Activated naive CD4-positive, alpha-beta T cell treated with anti-CD3 and anti-CD28 coated beads, Interleukin-2, amount 10 ng/mL, durations not matched to agents 5 hours and 36 hours (primary cell): Measurements from ENCODE around the gene KRTAP4-5. TPM values are rescaled to one million over a fixed set of nuclear protein-coding genes. Genes with fewer than 3 reads are reported as not detected.

Source experiments
- total RNA-seq, 2 experiments: library from RNA; stranded (reverse); gene quantifications; one replicate each; pipeline ENCODE4 v1.2.3, GENCODE V29; 2021

The KRTAP4-5 gene
- total RNA-seq: not detected

DNA sequence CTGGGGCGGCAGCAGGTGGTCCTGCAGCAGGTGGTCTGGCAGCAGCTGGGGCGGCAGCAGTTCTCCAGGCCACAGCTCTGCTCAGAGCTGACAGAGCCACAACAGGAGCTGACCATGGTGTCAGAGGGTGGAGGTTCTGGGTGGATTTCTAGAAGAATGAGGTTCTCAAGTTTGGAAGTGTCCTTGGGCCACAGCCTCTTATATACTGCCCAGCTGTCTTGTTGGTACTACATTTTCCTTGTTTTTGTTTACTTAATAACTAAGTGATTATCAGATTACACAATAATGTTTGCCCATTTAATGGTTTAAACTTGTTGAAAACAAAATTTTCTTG, at the start of gene KRTAP4-5:
Gene KRTAP4-5, minus strand, starts transcription at position 174 of the 334 bp plus-strand sequence. Its CDS starts 58 bp downstream, at position 116.

DNA sequence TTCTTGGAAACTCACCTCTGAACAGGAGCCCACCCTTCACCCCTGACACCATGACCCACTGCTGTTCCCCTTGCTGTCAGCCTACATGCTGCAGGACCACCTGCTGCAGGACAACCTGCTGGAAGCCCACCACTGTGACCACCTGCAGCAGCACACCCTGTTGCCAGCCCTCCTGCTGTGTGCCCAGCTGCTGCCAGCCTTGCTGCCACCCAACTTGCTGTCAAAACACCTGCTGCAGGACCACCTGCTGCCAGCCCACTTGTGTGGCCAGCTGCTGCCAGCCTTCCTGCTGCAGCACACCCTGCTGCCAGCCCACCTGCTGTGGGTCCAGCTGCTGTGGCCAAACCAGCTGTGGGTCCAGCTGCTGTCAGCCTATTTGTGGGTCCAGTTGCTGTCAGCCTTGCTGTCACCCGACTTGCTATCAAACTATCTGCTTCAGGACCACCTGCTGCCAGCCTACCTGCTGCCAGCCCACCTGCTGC, 40.3 kb upstream of the KRTAP4-5 start, which contains the start of gene KRTAP9-1:
Gene KRTAP9-1, plus strand, starts transcription at position 51 of the 482 bp plus-strand sequence. Its CDS starts 0 bp downstream, at position 51.

DNA sequence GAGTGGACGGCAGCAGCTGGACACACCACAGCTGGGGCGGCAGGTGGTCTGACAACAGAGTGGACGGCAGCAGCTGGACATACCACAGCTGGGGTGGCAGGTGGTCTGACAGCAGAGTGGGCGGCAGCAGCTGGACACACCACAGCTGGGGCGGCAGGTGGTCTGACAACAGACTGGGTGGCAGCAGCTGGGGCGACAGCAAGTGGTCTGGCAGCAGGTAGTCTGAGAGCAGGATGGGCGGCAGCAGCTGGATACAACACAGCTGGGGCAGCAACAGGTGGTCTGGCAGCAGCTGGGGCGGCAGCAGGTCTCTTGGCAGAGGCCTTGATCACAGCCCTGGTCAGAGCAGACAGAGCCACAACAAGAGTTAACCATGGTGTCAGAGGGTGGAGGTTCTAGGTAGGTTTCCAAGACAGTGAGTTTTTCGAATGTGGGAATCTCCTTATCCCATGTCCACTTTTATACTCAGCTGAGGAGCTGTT, 34.9 kb upstream of the KRTAP4-5 start, which contains the start of gene KRTAP4-1:
Gene KRTAP4-1, minus strand, starts transcription at position 432 of the 482 bp plus-strand sequence. Its CDS starts 57 bp downstream, at position 375.

DNA sequence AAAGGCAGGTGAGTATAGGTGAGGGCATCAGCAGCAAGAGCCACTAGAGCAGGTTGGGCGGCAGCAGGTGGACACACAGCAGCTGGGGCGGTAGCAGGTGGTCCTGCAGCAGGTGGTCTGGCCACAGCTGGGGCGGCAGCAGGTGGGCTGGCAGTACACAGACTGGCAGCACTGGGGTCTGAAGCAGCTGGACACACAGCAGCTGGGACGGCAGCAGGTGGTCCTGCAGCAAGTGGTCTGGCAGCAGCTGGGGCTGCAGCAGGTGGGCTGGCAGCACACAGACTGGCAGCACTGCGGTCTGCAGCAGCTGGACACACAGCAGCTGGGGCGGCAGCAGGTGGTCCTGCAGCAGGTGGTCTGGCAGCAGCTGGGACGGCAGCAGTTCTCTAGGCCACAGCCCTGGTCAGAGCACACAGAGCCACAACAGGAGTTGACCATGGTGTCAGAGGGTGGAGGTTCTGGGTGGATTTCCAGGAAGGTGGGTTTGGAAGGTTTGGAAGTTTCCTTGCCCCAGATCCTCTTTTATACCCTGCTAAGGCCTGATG, 28.2 kb upstream of the KRTAP4-5 start, which contains the start of gene KRTAP4-2:
Gene KRTAP4-2, minus strand, starts transcription at position 495 of the 545 bp plus-strand sequence. Its CDS starts 57 bp downstream, at position 438.

DNA sequence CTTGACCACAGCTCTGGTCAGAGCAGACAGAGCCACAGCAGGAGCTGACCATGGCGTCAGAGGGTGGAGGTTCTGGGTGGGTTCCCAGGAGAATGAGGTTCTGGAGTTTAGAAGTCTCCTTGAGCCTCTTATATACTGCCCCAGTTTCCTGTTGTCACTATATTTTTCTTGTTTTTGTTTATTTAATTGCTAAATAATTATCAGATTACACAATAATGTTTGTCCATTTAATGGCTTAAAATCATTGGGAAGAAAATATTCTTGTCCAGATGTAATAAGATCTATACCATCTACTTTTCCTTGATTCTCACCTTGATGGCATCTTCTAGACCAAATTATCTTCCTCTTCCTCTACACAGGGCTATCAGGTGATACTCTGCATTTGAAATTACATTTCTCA, 18.5 kb upstream of the KRTAP4-5 start, which contains the start of gene KRTAP4-3:
Gene KRTAP4-3, minus strand, starts transcription at position 101 of the 400 bp plus-strand sequence. Its CDS starts 49 bp downstream, at position 52.

DNA sequence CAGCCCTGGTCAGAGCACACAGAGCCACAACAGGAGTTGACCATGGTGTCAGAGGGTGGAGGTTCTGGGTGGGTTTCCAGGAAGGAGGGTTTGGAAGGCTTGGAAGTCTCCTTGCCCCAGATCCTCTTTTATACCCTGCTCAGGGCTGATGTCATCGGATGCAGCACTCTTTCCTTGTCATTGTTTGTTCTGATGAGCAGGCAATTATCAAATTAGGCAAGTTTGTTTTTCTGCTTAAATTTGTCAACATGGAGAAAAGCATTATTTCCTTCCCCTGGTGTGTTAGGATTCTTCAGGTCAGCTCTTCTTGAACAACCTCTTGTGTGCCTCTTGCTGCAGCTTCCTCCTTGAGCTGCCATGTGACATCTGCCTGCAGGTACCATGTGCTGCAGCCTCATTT, 11.0 kb upstream of the KRTAP4-5 start, which contains the start of gene KRTAP4-4:
Gene KRTAP4-4, minus strand, starts transcription at position 101 of the 400 bp plus-strand sequence. Its CDS starts 57 bp downstream, at position 44.

DNA sequence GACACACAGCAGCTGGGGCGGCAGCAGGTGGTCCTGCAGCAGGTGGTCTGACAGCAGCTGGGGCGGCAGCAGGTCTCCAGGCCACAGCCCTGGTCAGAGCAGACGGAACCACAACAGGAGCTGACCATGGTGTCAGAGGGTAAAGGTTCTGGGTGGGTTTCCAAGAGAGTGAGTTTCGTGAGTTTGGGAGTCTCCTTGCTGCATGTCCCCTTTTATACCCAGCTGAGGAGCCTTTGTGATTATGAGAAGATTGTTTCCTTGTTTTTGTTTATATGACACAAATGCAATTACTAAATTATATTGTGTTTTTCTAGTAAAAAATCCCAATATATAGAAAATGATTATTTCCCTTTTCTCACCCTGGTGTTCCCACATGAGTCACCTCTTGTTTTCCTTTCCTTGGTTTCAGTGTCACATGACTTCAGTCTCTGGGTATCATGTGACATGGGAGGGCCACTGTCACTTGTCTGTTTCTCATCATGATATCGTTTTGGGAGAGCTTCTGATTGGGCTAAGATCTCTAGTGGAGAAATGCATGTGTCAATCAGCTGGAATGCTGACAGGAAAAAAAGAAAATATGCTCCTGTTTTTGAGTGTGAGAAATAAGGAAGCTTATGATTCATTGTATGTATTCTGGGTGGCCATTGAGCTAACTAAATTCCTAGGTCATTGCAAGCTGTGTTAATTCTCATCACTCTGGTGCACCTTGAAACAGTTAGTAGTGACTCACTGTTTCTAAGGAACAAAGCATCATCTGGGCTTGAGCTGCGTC, 9.1 kb downstream of the KRTAP4-5 start, which contains the start of gene KRTAP4-6:
Gene KRTAP4-6, minus strand, starts transcription at position 185 of the 772 bp plus-strand sequence. Its CDS starts 57 bp downstream, at position 128.

DNA sequence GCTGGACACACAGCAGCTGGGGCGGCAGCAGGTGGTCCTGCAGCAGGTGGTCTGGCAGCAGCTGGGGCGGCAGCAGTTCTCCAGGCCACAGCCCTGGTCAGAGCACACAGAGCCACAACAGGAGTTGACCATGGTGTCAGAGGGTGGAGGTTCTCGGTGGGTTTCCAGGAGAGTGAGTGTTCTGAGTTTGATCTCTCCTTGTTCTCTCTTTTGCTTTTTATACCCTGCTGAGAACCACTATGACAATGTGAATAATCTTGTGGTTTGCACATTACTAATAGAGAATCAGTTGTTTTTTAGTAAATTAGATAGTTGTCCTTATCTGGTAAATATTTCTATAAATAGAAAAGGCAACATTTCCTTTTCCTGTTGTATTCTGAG, 25.6 kb downstream of the KRTAP4-5 start, which contains the start of gene KRTAP4-12:
Gene KRTAP4-12, minus strand, starts transcription at position 192 of the 381 bp plus-strand sequence. Its CDS starts 60 bp downstream, at position 132.

DNA sequence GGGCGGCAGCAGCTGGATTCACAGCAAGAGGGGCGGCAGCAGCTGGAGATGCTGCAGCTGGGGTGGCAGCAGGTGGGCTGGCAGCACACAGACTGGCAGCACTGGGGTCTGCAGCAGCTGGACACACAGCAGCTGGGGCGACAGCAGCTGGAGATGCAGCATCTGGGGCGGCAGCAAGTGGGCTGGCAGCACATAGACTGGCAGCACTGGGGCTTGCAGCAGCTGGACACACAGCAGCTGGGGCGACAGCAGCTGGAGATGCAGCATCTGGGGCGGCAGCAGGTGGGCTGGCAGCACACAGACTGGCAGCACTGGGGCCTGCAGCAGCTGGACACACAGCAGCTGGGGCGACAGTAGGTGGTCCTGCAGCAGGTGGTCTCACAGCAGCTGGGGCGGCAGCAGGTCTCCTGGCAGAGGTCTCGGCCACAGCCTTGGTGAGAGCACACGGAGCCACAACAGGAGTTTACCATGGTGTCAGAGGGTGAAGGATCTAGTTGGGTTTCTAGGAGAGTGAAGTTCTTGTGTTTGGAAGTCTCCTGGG, 31.7 kb downstream of the KRTAP4-5 start, which contains the start of gene KRTAP4-11:
Gene KRTAP4-11, minus strand, starts transcription at position 528 of the 541 bp plus-strand sequence. Its CDS starts 58 bp downstream, at position 470.

DNA sequence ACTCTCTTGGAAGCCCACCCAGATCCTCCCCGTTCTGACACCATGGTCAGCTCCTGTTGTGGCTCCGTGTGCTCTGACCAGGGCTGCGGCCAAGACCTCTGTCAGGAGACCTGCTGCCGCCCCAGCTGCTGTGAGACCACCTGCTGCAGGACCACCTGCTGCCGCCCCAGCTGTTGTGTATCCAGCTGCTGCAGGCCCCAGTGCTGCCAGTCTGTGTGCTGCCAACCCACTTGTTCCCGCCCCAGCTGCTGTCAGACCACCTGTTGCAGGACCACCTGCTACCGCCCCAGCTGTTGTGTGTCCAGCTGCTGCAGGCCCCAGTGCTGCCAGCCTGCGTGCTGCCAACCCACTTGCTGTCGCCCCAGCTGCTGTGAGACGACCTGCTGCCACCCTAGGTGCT, 44.3 kb downstream of the KRTAP4-5 start, which contains the start of gene KRTAP4-9:
Gene KRTAP4-9, plus strand, starts transcription at position 43 of the 400 bp plus-strand sequence. Its CDS starts 0 bp downstream, at position 43.

DNA sequence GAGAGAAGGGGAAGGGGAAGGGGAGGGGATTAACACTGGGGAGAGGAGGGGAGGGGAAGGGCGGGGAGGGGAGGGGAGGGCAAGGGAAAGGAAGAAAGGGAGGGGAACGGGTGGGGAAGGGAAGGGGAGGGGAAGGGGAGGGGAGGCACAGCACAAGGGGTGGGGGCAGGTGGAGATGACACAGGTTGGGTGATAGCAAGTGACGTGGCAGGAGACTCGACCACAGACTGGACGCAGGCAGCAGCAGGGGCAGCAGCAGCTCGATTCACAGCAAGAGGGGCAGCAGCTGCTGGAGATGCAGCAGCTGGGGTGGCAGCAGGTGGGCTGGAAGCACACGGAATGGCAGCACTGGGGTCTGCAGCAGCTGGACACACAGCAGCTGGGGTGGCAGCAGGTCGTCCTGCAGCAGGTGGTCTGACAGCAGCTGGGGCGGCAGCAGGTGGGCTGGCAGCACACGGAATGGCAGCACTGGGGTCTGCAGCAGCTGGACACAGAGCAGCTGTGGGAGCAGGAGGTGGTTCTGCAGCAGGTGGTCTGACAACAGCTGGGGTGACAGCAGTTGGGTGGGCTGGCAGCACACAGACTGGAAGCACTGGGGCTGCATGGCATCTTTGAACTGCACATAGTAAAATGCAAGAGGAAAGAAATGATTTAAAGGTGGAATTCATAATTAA, 47.9 kb downstream of the KRTAP4-5 start, which contains the start of gene KRTAP4-16:
Gene KRTAP4-16, minus strand, starts transcription at position 624 of the 674 bp plus-strand sequence. Its CDS starts 0 bp downstream, at position 624.

Other genes starting within 250 kb of the KRTAP4-5 start
- gene KRT23, start 212.2 kb downstream of the KRTAP4-5 start, total RNA-seq: not detected
- not detected for gene KRT39, start 182.9 kb downstream of the KRTAP4-5 start, total RNA-seq
- gene KRT40, start 165.5 kb downstream of the KRTAP4-5 start, total RNA-seq: not detected
- not detected for gene KRTAP3-3, start 155.7 kb downstream of the KRTAP4-5 start, total RNA-seq
- not detected for gene KRTAP3-2, start 149.9 kb downstream of the KRTAP4-5 start, total RNA-seq
- not detected for gene KRTAP3-1, start 140.7 kb downstream of the KRTAP4-5 start, total RNA-seq
- gene KRTAP1-5, start 122.6 kb downstream of the KRTAP4-5 start, total RNA-seq: not detected
- gene KRTAP1-4, start 119.6 kb downstream of the KRTAP4-5 start, total RNA-seq: not detected
- not detected for gene KRTAP1-3, start 115.0 kb downstream of the KRTAP4-5 start, total RNA-seq
- not detected for gene KRTAP1-1, start 108.4 kb downstream of the KRTAP4-5 start, total RNA-seq
- gene KRTAP2-1, start 102.5 kb downstream of the KRTAP4-5 start, total RNA-seq: not detected
- gene KRTAP2-2, start 94.6 kb downstream of the KRTAP4-5 start, total RNA-seq: not detected
- gene KRTAP2-3, start 89.7 kb downstream of the KRTAP4-5 start, total RNA-seq: not detected
- not detected for gene KRTAP2-4, start 83.9 kb downstream of the KRTAP4-5 start, total RNA-seq
- gene KRTAP4-7, start 65.7 kb downstream of the KRTAP4-5 start, total RNA-seq: not detected
- not detected for gene KRTAP4-8, start 51.7 kb downstream of the KRTAP4-5 start, total RNA-seq
- not detected for gene KRTAP4-16, start 47.6 kb downstream of the KRTAP4-5 start, total RNA-seq
- not detected for gene KRTAP4-9, start 44.4 kb downstream of the KRTAP4-5 start, total RNA-seq
- gene KRTAP4-11, start 31.5 kb downstream of the KRTAP4-5 start, total RNA-seq: not detected
- gene KRTAP4-12, start 25.6 kb downstream of the KRTAP4-5 start, total RNA-seq: not detected
- not detected for gene KRTAP4-6, start 9.3 kb downstream of the KRTAP4-5 start, total RNA-seq
- not detected for gene KRTAP4-4, start 10.9 kb upstream of the KRTAP4-5 start, total RNA-seq
- not detected for gene KRTAP4-3, start 18.4 kb upstream of the KRTAP4-5 start, total RNA-seq
- gene KRTAP4-2, start 28.4 kb upstream of the KRTAP4-5 start, total RNA-seq: not detected
- not detected for gene KRTAP4-1, start 35.1 kb upstream of the KRTAP4-5 start, total RNA-seq
- not detected for gene KRTAP9-1, start 40.1 kb upstream of the KRTAP4-5 start, total RNA-seq
- gene KRTAP9-2, start 76.8 kb upstream of the KRTAP4-5 start, total RNA-seq: not detected
- gene KRTAP9-3, start 82.6 kb upstream of the KRTAP4-5 start, total RNA-seq: not detected
- gene KRTAP9-8, start 88.2 kb upstream of the KRTAP4-5 start, total RNA-seq: not detected
- gene KRTAP9-4, start 99.9 kb upstream of the KRTAP4-5 start, total RNA-seq: not detected
- not detected for gene KRTAP9-9, start 105.6 kb upstream of the KRTAP4-5 start, total RNA-seq
- gene KRTAP9-6, start 115.6 kb upstream of the KRTAP4-5 start, total RNA-seq: not detected
- not detected for gene KRTAP9-7, start 125.9 kb upstream of the KRTAP4-5 start, total RNA-seq
- gene KRTAP29-1, start 153.0 kb upstream of the KRTAP4-5 start, total RNA-seq: under 1 TPM in 1 of 2 experiments, not detected in 1; 0.20 TPM
- gene KRTAP16-1, start 159.5 kb upstream of the KRTAP4-5 start, total RNA-seq: under 1 TPM in 1 of 2 experiments, not detected in 1; 0.14 TPM
- gene KRTAP17-1, start 165.9 kb upstream of the KRTAP4-5 start, total RNA-seq: not detected
- gene KRT33A, start 201.0 kb upstream of the KRTAP4-5 start, total RNA-seq: not detected
- not detected for gene KRT33B, start 220.0 kb upstream of the KRTAP4-5 start, total RNA-seq
- gene KRT34, start 232.5 kb upstream of the KRTAP4-5 start, total RNA-seq: not detected
- not detected for gene KRT31, start 247.8 kb upstream of the KRTAP4-5 start, total RNA-seq